Endothelial cell of umbilical vein (primary cell): Measurements from ENCODE around the gene SLC25A38.

ENCODE experiments used
- CTCF ChIP-seq, 2 donors: IDR thresholded peaks; 1 replicate in 1 of 2; 2 replicates in 1 of 2; pipeline ENCODE4 v1.5.1; 2011; ENCODE audit warnings: low read length in 2 of 2, mild to moderate bottlenecking in 2 of 2, moderate library complexity in 2 of 2, control low read depth in 1 of 2, inconsistent platforms in 1 of 2, low read depth in 1 of 2; ENCODE audit not compliant: insufficient read depth in 1 of 2; ENCODE audit errors: extremely low read depth in 1 of 2
- EZH2 ChIP-seq: IDR thresholded peaks from 2 replicates; pipeline ENCODE4 v1.6.1; 2012; ENCODE audit warnings: borderline replicate concordance, low read depth, mild to moderate bottlenecking, moderate library complexity, low read length, inconsistent platforms; ENCODE audit not compliant: severe bottlenecking
- FOS ChIP-seq: IDR thresholded peaks from 2 replicates; pipeline ENCODE4 v1.6.1; 2011; ENCODE audit warnings: mild to moderate bottlenecking, low read length, moderate library complexity, borderline replicate concordance; ENCODE audit not compliant: insufficient read depth
- GATA2 ChIP-seq: IDR thresholded peaks from 2 replicates; pipeline ENCODE4 v1.7.0; 2011; ENCODE audit warnings: low read depth, mild to moderate bottlenecking, moderate library complexity, mixed read lengths, low read length; ENCODE audit not compliant: insufficient read length, insufficient read depth
- JUN ChIP-seq: IDR thresholded peaks from 2 replicates; pipeline ENCODE4 v1.6.1; 2011; ENCODE audit warnings: borderline replicate concordance, low read depth; ENCODE audit not compliant: insufficient read length, insufficient read depth
- MAX ChIP-seq: IDR thresholded peaks from 2 replicates; pipeline ENCODE4 v1.6.1; 2011; ENCODE audit not compliant: insufficient read depth, insufficient read length
- MYC ChIP-seq: IDR thresholded peaks from one replicate; pipeline ENCODE4 v1.6.1; 2011; ENCODE audit warnings: mild to moderate bottlenecking, low read depth, low read length
- POLR2A ChIP-seq: IDR thresholded peaks from 2 replicates; pipeline ENCODE4 v1.6.1; 2012; ENCODE audit warnings: low read depth, mild to moderate bottlenecking, control low read depth, low read length
- POLR2AphosphoS5 ChIP-seq: IDR thresholded peaks from 2 replicates; pipeline ENCODE4 v1.6.1; 2012; ENCODE audit warnings: low read depth, mild to moderate bottlenecking, control low read depth, low read length, moderate library complexity; ENCODE audit not compliant: insufficient read depth

- no peak for TF ChIP-seq CTCF (IDR thresholded peaks at IDR 0.05; ENCODE audit: extremely low read depth in 1 of 2, insufficient read depth in 1 of 2, low read depth in 1 of 2, low read length in 2 of 2)
- no peak for TF ChIP-seq EZH2
- no peak for TF ChIP-seq POLR2A
- TF ChIP-seq POLR2AphosphoS5: no peak
- no peak for TF ChIP-seq FOS
- TF ChIP-seq GATA2: no peak
- no peak for TF ChIP-seq MAX
- no peak for TF ChIP-seq JUN
- no peak for TF ChIP-seq MYC
Measured at GRCh38 chr3:39339086-39339485, 44.1 kb upstream of the SLC25A38 start.
